HTR-8/SVneo (cell line): ENCODE measurements around the gene SOX15.

Source experiments
- DNase-seq: peaks from one replicate; pipeline ENCODE4 v3.0.0; 2011; ENCODE audit warnings: low spot score, mixed read lengths; ENCODE audit not compliant: insufficient read length
- FAIRE-seq: peaks from 2 replicates; lab custom pipeline; 2011; peaks lifted over from hg19 to GRCh38; lab: Jason Lieb, UNC

The SOX15 gene

DNA sequence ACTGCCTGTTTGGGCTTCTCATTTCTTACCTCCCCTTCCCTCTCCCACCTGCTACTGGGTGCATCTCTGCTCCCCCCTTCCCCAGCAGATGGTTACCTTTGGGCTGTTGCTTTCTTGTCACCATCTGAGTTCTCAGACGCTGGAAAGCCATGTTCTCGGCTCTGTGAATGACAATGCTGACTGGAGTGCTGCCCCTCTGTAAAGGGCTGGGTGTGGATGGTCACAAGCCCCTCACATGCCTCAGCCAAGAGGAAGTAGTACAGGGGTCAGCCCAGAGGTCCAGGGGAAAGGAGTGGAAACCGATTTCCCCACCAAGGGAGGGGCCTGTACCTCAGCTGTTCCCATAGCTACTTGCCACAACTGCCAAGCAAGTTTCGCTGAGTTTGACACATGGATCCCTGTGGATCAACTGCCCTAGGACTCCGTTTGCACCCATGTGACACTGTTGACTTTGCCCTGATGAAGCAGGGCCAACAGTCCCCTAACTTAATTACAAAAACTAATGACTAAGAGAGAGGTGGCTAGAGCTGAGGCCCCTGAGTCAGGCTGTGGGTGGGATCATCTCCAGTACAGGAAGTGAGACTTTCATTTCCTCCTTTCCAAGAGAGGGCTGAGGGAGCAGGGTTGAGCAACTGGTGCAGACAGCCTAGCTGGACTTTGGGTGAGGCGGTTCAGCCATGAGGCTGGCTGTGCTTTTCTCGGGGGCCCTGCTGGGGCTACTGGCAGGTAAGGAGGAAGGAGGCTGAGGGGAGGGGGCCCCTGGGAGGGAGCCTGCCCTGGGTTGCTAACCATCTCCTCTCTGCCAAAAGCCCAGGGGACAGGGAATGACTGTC lies 10.7 kb downstream of the SOX15 start, which contains the start of gene CD68:
TSS of gene CD68 (plus strand) at position 638 of the 833 bp plus-strand sequence. CDS start at position 678, 40 bp downstream.
- DNase-seq (peak; percentile 83), FAIRE-seq (peak; percentile 36)

DNA sequence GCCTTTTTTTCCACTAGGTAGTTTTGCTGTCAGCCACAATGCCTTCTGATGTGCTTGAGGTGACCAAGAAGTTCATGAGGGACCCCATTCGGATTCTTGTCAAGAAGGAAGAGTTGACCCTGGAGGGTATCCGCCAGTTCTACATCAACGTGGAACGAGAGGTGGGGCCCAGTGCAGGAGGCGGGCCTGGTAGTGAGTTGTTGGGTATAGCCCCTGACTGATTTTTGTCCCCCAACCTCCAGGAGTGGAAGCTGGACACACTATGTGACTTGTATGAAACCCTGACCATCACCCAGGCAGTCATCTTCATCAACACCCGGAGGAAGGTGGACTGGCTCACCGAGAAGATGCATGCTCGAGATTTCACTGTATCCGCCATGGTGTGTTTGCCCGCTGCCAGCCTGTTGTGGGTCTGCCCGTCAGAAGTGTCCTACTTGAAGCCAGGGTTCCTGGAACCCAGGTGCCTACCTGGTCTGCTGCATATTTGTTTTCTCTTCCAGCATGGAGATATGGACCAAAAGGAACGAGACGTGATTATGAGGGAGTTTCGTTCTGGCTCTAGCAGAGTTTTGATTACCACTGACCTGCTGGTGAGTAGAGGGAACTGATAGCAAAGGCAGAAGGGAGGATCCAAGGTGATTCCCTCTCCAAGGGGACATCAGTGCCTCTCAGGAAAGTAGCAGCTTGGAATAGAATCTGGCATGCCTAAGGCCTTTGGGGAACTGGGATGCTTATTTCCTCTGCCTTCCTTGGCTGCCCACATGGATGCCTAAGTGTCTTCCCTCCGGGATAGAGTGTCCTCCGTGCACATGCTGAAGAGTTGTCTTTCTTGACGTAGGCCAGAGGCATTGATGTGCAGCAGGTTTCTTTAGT lies 12.3 kb downstream of the SOX15 start:
- FAIRE-seq (no peak), DNase-seq (no peak)

DNA sequence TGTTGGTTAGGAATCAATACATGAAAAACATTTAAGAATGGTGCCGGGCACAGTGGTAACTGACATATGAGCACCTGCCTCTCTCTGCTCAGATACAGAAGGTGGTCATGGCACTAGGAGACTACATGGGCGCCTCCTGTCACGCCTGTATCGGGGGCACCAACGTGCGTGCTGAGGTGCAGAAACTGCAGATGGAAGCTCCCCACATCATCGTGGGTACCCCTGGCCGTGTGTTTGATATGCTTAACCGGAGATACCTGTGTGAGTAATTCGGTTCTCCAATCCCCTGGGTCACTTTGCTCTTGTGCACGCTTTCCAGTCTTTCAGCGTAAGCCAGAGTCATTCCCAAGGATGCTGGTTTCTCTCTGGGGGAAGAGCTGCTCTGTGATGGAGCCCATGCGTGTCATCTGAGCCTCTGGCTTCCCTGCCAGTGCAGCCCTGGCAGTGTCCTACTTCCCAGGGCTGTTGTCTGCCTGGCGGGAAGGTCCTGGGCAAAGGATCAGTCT lies 13.4 kb downstream of the SOX15 start:
- no peak for FAIRE-seq

DNA sequence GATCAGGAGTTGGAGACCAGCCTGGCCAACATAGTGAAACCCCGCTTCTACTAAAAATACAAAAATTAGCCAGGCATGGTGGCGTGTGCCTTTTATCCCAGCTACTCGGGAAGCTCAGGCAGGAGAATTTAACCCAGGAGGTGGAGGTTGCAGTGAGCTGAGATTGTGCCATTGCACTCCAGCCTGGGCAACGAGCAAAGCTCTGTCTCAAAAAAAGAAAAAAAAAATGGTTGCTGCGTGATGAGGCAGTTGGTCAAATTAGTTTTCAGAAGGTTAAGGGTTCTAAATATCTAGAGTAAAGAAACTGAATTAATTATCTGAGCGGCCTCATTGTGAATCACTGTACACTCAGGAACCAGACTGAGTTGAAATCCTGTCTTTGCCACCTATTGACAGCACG lies 13.9 kb downstream of the SOX15 start:
- DNase-seq, result no peak
- no peak for FAIRE-seq

More for the DNA sequence above, 13.4 kb downstream of the SOX15 start:
- no peak for DNase-seq

DNA sequence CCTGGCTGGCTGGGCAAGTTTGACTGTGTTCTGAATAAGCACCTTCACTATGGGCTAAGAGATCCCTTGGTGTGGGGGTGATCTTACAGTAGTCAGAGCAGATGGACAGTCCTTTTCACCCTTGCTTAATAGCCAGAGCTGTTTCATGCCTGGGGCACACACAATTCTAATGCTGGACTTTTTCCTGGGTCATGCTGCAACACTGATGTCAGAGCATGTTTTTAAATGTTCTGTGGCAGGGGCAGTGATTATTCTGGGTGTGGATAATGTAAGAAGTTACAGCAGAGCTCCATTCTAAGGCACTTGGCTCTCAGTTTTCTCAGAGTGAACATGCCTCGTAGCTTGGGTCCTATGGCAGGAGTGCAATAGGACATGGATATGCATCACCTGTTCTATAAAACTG lies 14.4 kb downstream of the SOX15 start:
- DNase-seq (no peak), FAIRE-seq (no peak)

DNA sequence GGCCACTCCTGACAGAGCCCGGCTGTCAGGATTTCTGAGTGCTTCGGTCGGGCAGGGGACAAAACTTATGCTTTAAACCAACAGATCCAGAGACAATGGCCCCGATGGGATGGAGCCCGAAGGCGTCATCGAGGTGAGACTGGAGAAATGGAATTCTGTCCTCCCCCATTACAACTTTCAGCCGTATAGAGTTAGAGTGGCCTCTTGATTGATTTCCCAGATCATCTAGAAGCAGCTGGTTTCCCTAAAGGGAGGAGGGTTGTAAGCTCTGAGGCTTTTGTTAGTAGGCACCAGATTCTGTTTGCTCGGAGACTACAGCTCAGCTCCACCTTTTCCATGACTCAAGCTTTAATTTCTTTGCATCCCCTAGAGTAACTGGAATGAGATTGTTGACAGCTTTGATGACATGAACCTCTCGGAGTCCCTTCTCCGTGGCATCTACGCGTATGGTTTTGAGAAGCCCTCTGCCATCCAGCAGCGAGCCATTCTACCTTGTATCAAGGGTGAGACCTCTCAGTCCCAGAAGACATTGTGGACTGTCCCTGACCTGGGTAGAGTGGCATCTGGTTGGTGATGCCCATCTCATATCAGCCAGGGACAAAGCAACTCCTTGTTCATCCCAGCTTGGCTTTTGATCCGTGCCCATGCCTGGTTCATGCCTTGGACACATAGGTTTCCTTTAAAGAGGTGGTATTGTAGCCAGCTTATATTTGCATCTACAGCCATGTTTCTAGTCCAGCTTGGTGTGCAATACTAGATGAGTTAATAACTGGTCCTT lies 15.5 kb downstream of the SOX15 start:
- FAIRE-seq, result peak; percentile 67

DNA sequence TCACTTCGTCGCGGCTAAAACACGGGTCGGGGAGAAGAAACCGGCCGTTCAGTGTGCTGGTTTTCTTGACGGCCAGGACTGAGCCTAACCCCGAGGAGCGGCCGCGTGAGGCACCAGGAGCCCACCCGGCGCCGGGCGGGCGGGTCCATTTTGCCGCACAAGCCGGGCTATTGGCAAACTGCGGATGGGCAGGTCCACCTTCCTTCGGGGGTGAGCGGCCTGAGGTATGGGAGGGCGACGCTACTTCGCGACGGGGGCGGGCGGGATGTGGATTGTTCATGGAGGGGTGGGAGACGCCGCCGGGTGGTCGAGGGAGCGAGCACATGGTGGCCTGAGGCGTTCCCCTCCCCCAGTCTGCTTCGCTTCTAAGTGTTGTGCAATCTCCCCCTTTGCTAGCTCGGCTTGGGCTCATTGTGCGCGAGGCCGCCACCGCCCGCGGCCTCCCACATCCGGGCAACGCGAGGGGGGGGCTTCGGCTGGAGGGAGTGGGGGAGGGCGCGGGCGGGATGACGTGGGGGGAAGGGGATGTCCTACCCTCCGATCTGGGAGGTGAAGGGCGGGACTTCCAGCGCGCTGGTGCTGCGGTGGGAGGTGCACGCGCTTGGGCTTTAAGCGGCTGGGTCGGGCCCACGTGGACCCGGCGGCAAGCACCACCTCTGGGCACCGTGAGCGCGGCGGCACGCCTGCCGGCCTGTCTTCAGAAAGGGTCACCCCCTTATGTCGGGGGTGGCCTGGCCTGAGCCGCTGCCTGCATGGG lies 16.4 kb downstream of the SOX15 start:
- FAIRE-seq (peak; percentile 98), DNase-seq (peak; percentile 87)

More for the DNA sequence above, 15.5 kb downstream of the SOX15 start:
- DNase-seq, result no peak

DNA sequence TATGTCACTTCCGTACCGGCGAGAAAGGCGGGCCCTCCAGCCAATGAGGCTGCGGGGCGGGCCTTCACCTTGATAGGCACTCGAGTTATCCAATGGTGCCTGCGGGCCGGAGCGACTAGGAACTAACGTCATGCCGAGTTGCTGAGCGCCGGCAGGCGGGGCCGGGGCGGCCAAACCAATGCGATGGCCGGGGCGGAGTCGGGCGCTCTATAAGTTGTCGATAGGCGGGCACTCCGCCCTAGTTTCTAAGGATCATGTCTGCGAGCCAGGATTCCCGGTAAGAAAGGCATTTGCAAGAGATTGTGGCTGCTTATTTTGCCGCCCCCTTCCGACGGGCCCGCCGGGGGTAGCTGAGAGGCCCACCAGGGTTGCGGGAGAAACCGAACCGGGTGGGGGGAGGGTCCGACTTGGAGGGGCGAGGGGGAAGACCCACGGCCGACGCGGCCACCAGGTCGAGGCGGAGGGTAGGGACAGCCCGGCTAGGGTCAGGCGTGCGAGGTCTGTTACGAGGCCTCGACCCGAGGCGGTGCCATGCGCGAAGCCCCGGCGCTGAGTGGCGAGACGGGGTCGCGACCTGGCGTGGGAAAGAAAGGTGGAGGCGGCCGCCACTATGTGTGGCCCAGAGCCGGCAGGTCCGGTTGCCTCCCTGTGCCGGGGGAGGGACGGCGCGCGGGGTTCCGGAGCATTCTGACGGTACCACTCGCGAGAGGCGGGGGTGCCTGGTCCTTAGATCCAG lies 17.1 kb downstream of the SOX15 start:
- peak; percentile 13 for FAIRE-seq
- DNase-seq, result peak; percentile 99

DNA sequence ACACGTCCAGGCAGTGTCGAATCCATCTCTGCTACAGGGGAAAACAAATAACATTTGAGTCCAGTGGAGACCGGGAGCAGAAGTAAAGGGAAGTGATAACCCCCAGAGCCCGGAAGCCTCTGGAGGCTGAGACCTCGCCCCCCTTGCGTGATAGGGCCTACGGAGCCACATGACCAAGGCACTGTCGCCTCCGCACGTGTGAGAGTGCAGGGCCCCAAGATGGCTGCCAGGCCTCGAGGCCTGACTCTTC lies 17.6 kb downstream of the SOX15 start:
- FAIRE-seq (peak; percentile 97), DNase-seq (no peak)

DNA sequence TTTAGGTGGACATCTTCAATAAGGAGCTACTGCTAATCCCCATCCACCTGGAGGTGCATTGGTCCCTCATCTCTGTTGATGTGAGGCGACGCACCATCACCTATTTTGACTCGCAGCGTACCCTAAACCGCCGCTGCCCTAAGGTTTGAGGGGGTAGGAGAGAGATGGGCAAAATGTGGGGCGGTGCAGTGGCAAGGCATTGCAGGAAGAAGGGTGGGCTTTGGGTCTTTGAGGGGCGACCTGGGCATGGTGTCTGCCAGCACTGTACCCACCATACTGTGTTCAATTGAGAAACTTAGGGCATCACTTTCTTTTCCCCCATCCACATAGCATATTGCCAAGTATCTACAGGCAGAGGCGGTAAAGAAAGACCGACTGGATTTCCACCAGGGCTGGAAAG lies 19.5 kb downstream of the SOX15 start:
- DNase-seq, result no peak
- FAIRE-seq, result no peak

DNA sequence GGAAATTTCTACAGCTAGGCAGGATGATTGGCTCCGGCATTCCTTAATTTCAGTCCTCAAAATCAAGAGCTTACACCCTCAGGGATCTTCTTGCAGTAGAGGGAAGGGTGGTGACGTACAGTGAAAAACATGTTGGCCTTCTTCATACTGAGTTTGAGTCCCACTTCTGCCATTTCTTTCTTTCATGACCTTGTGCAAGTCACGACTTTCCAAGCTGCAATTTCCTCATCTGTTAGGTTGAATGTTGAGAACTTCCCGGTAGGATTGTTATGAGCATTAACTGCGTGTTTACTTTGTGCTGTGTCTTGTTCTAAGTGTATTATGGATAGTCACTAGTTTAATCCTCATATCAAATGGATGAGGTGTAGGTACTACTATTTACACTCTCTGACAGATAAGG lies 20.3 kb downstream of the SOX15 start:
- FAIRE-seq, result peak; percentile 48
- no peak for DNase-seq

DNA sequence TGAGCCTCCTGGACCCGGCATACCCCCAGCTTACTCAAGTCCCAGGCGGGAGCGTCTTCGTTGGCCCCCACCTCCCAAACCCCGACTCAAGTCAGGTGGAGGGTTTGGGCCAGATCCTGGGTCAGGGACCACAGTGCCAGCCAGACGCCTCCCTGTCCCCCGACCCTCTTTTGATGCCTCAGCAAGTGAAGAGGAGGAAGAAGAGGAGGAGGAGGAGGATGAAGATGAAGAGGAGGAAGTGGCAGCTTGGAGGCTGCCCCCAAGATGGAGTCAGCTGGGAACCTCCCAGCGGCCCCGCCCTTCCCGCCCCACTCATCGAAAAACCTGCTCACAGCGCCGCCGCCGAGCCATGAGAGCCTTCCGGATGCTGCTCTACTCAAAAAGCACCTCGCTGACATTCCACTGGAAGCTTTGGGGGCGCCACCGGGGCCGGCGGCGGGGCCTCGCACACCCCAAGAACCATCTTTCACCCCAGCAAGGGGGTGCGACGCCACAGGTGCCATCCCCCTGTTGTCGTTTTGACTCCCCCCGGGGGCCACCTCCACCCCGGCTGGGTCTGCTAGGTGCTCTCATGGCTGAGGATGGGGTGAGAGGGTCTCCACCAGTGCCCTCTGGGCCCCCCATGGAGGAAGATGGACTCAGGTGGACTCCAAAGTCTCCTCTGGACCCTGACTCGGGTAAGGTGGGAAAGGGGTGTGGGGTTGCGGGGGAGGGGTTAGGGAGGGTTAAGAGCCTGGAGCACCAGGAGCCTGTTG lies 26.6 kb downstream of the SOX15 start:
- FAIRE-seq (no peak), DNase-seq (no peak)

DNA sequence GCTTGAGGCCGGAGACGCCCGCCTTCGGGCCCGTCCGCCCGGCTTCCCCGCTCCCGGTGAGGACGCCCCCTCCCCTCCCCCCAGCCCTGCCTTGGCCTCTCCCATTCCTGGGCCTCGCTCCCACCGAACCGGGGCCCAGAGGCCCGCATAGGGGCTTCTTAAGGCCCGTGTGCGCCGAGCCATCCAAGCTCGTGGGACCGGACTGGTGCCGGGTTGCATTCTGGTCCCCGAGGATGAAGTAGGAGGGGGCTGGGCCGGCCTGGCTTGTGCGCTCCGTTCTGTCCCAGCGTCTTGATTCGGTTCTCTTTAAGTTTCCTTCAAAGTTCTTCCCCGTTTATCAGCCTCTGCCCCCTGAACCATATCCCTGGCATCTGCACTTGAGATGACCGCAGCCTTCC lies 27.7 kb downstream of the SOX15 start:
- FAIRE-seq (no peak), DNase-seq (no peak)

DNA sequence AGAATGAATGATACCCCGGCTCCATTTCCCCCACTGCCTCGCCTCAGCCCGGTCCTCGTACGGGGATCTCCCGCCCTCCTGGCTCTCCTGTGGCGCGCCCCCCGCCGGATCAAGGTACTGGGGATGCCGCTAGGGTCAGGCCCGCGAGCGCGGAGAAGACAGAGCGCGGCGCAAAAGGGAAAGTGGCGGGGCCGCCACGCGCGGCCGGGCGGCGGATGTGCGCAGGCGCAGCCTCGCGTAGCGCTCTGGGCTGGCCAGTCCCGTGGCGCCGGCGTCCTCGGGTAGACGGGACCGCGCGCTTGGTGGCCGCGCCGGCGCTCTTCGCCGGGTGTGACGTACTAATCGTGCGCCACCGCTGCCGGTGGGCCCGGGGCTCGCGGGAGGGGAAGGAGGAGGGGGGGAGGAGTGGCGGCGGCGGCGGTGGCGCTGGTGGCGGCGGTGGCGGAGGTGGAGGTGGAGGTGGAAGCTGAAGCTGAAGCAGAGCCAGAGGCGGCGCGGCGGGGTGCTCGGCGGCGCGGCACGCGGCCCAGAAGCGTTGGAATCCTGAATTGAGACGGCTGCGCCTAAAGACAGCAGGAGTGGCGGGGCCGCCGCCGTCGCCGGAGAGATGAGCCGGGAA lies 28.2 kb downstream of the SOX15 start, which contains the start of gene SENP3:
TSS of gene SENP3 (plus strand) at position 331 of the 619 bp plus-strand sequence. CDS start 1,158 bp downstream, outside the sequence.
- peak; percentile 96 for FAIRE-seq
- DNase-seq, result peak; percentile 98

DNA sequence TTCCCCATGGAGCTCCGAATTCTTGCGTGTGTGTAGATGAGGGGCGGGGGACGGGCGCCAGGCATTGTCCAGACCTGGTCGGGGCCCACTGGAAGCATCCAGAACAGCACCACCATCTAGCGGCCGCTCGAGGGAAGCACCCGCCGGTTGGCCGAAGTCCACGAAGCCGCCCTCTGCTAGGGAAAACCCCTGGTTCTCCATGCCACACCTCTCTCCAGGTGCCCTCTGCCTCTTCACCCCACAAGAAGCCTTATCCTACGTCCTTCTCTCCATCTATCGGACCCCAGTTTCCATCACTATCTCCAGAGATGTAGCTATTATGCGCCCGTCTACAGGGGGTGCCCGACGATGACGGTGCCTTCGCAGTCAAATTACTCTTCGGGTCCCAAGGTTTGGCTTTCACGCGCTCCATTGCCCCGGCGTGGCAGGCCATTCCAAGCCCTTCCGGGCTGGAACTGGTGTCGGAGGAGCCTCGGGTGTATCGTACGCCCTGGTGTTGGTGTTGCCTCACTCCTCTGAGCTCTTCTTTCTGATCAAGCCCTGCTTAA lies 28.8 kb downstream of the SOX15 start:
- DNase-seq (peak; percentile 94), FAIRE-seq (peak; percentile 85)

DNA sequence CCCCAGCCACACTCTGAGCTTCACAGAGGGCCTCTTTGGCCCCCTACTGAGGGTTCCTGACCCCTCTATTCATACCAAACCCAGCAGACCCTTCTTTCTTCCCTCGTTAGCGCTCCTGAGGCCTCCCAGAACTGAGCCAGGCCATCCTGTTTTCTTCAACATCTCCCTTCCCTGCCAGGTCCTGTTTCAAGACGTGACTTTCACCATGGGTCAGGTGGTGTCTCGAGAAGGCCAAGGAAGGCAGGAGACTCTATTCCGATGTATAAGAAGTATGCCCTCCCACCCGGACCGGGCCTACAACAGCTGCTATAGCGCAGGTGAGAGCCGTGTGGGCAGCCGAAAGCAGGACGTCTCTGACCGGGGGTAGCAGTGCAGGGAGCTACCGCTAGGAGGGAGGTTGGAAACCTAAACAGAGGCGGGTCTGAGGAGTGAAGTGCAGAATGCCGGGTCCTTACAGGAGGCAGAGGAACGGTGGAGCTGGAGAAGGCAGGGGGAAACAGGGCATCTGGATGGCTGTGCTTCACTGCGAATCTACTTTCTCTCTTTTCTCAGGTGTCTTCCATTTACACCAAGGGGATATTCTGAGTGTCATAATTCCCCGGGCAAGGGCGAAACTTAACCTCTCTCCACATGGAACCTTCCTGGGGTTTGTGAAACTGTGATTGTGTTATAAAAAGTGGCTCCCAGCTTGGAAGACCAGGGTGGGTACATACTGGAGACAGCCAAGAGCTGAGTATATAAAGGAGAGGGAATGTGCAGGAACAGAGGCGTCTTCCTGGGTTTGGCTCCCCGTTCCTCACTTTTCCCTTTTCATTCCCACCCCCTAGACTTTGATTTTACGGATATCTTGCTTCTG lies 29.5 kb downstream of the SOX15 start:
- no peak for DNase-seq
- peak; percentile 55 for FAIRE-seq
